B cell (primary cell): ENCODE results near the gene FAM177B. TPM values are rescaled to one million over a fixed set of nuclear protein-coding genes. Genes with fewer than 3 reads are reported as not detected.

Experiments used
- ATAC-seq: fragments of 200-7000 bp; cut with Tn5 transposase; one replicate; pipeline ENCODE4 v1.10.0; 2021; ENCODE audit warnings: low read depth, mild to moderate bottlenecking, moderate number of reproducible peaks, moderate library complexity
- CTCF ChIA-PET: fragments of 350-600 bp; sonication (Branson Sonifier 250); formaldehyde crosslinking; loops from one replicate; lab custom pipeline; 2021; ENCODE audit warnings: antibody characterized with exemption, inconsistent platforms; lab: Charles Lee
- POLR2A ChIA-PET: fragments of 350-600 bp; sonication (Branson Sonifier 250); formaldehyde crosslinking; loops from one replicate; lab custom pipeline; 2021; ENCODE audit warnings: antibody characterized with exemption; lab: Charles Lee
- DNase-seq: peaks from one replicate; pipeline ENCODE4 v3.0.0; 2013
- H2AFZ ChIP-seq: 2 replicates; pipeline ENCODE4 v1.6.1; 2012; ENCODE audit warnings: mild to moderate bottlenecking, low read depth, low read length; ENCODE audit not compliant: insufficient read depth, poor library complexity, severe bottlenecking
- H3K27ac ChIP-seq, 2 donors: 1 replicate in 1 of 2; 2 replicates in 1 of 2; pipeline ENCODE4 v1.5.1; 2012 to 2013; ENCODE audit warnings: low read length in 2 of 2, mild to moderate bottlenecking in 2 of 2, moderate library complexity in 1 of 2
- H3K27me3 ChIP-seq, 4 experiments: fragments of 200-600 bp in 1 of 4; sonication (generic) in 1 of 4; replicated peaks in 1 of 4; 1 replicate in 2 of 4; 2 replicates in 2 of 4; pipeline versions ENCODE4 v1.6.1 to v1.7.0; 2013 to 2016; ENCODE audit warnings: low read length in 3 of 4, mild to moderate bottlenecking in 2 of 4, mixed read lengths in 1 of 4, moderate library complexity in 1 of 4; ENCODE audit not compliant: insufficient read depth in 4 of 4, control insufficient read depth in 3 of 4; ENCODE audit errors: control extremely low read depth in 1 of 4
- H3K36me3 ChIP-seq, 2 experiments: replicated peaks in 1 of 2; 1 replicate in 1 of 2; 2 replicates in 1 of 2; pipeline versions ENCODE4 v1.6.1 to v1.7.1; 2013; ENCODE audit warnings: low read length in 1 of 2; ENCODE audit not compliant: insufficient read depth in 2 of 2, control insufficient read depth in 1 of 2; ENCODE audit errors: control extremely low read depth in 1 of 2, extremely low read depth in 1 of 2
- H3K4me1 ChIP-seq, 2 donors: fragments of 200-600 bp in 1 of 2; sonication (generic) in 1 of 2; 1 replicate in 1 of 2; 2 replicates in 1 of 2; pipeline versions ENCODE4 v1.5.1 to v1.6.1; 2013 to 2017; ENCODE audit warnings: low read length in 2 of 2; ENCODE audit not compliant: control insufficient read depth in 2 of 2, insufficient read depth in 2 of 2
- H3K4me2 ChIP-seq: replicated peaks from 2 replicates; pipeline ENCODE3; 2012; ENCODE audit warnings: mild to moderate bottlenecking, low read depth, low read length; ENCODE audit not compliant: poor library complexity, severe bottlenecking
- H3K4me3 ChIP-seq, 5 experiments: fragments of 200-600 bp in 1 of 5; sonication (generic) in 1 of 5; 1 replicate in 3 of 5; 2 replicates in 2 of 5; pipeline versions ENCODE4 v1.5.1 to v1.7.0; 2011 to 2016; ENCODE audit warnings: low read length in 4 of 5, mild to moderate bottlenecking in 4 of 5, low read depth in 2 of 5, control low read depth in 1 of 5, moderate library complexity in 1 of 5; ENCODE audit not compliant: insufficient read depth in 1 of 5; ENCODE audit errors: control extremely low read depth in 1 of 5, extremely low read depth in 1 of 5
- H3K79me2 ChIP-seq: fragments of 200-600 bp; sonication (generic); one replicate; pipeline ENCODE4 v1.6.0; 2016; ENCODE audit warnings: low read length; ENCODE audit not compliant: control insufficient read depth, insufficient read depth
- H3K9ac ChIP-seq: fragments of 200-600 bp; sonication (generic); 2 replicates; pipeline ENCODE4 v1.6.1; 2017; ENCODE audit warnings: mild to moderate bottlenecking, low read length, moderate library complexity
- H3K9me3 ChIP-seq, 3 donors: one replicate each; pipeline versions ENCODE4 v1.6.1 to v1.7.1; 2013; ENCODE audit warnings: low read length in 2 of 3; ENCODE audit not compliant: control insufficient read depth in 2 of 3, insufficient read depth in 1 of 3; ENCODE audit errors: control extremely low read depth in 1 of 3
- H4K20me1 ChIP-seq: 2 replicates; pipeline ENCODE4 v1.6.0; 2012; ENCODE audit warnings: mild to moderate bottlenecking, low read length; ENCODE audit not compliant: insufficient read depth, control insufficient read depth, poor library complexity, severe bottlenecking
- H3K27ac Mint-ChIP-seq: one replicate; pipeline ENCODE4 v1.8.0; 2021; ENCODE audit warnings: mixed read lengths
- H3K27me3 Mint-ChIP-seq: one replicate; pipeline ENCODE4 v1.8.0; 2021; ENCODE audit warnings: mixed read lengths
- H3K4me1 Mint-ChIP-seq: one replicate; pipeline ENCODE4 v1.8.0; 2021; ENCODE audit warnings: mixed read lengths
- H3K4me3 Mint-ChIP-seq: one replicate; pipeline ENCODE4 v1.8.0; 2021; ENCODE audit warnings: mixed read lengths
- H3K9me3 Mint-ChIP-seq: one replicate; pipeline ENCODE4 v1.8.0; 2022; ENCODE audit warnings: mixed read lengths; ENCODE audit not compliant: insufficient read depth
- CTCF ChIP-seq: fragments of 200-600 bp; IDR thresholded peaks from one replicate; pipeline ENCODE4 v1.8.0; 2022; ENCODE audit warnings: antibody characterized with exemption, mild to moderate bottlenecking
- EZH2 ChIP-seq: IDR thresholded peaks from 2 replicates; pipeline ENCODE4 v1.6.1; 2012; ENCODE audit warnings: borderline replicate concordance, low read depth, mild to moderate bottlenecking, moderate library complexity, low read length; ENCODE audit not compliant: insufficient read depth, poor library complexity, severe bottlenecking
- WGBS: methylation state at CpG from one replicate; pipeline ENCODE4 v1.1.5; 2013; ENCODE audit warnings: missing lambda C conversion rate; ENCODE audit not compliant: insufficient coverage; 5-methylcytosine and 5-hydroxymethylcytosine counted together
- intact Hi-C: fragments of 100-400 bp; cut with micrococcal nuclease; formaldehyde crosslinking; loops from one replicate; pipeline ENCODE4 v1.10.0; 2022
- polyA plus RNA-seq: library from polyadenylated mRNA; depleted of rRNA; stranded (reverse); fragments of >200 nt; gene quantifications from 2 replicates; pipeline ENCODE4 v1.2.3, GENCODE V29; 2012
- total RNA-seq, 2 donors: library from RNA; stranded (reverse); fragments of 120-200 nt in 1 of 2; gene quantifications; 1 replicate in 1 of 2; 2 replicates in 1 of 2; pipeline versions ENCODE4 v1.2.3 to v1.2.4, GENCODE V29; 2013 to 2022

The FAM177B gene
- total and polyA plus RNA-seq, 2 donors (not counting 1 experiment from before 2014, with no cell fraction given), result 12.8 to 19.9 TPM

GRCh38 chr1:222767152-222767571, 30.2 kb downstream of the FAM177B start:
- 50% methylated on average over 4 of the region's 5 CpGs for WGBS
- Histone ChIP-seq H3K9ac (no peak overlapping the region), H3K4me3 (no peak overlapping the region), H3K9me3 (peaks cover 3 to 16% (median 10%) of the 10 kb centered on the region in 3 donors), H3K79me2 (peaks cover 4% of the 10 kb centered on the region), H4K20me1 (no peaks in the 10 kb centered on the region), H3K4me1 (peaks cover 18 to 26% of the 10 kb centered on the region in 2 donors), H3K4me2 (no peak overlapping the region), H3K27ac (no peak overlapping the region), H3K36me3 (peaks cover 6% of the 10 kb centered on the region in 2 experiments), H3K27me3 (no peaks in the 10 kb centered on the region), H2AFZ (peak overlapping the region; percentile 14)
- intact Hi-C loops, result no loop called here
- Mint-ChIP-seq H3K9me3 (peaks cover 8% of the 10 kb centered on the region), H3K4me1 (peaks cover 38% of the 10 kb centered on the region), H3K27ac (peak overlapping the region; percentile 81), H3K27me3 (no peaks in the 10 kb centered on the region), H3K4me3 (no peak overlapping the region)
- TF ChIP-seq EZH2 (no peak), CTCF (no peak)
- DNase-seq (no peak), ATAC-seq (no peak)
- CTCF ChIA-PET, result interaction anchor here (1.2 to 1.9 kb wide), 3 partner anchors 13 to 28 kb away, joined by 5 to 8 read pairs (median 6); no protein-coding TSS in a partner anchor
- POLR2A ChIA-PET, result interaction anchor here (1.0 kb wide), 1 partner anchor 45 kb away, joined by 3 read pairs; no protein-coding TSS in a partner anchor

GRCh38 chr1:222768592-222768991, 31.6 kb downstream of the FAM177B start:
- ChIA-PET POLR2A (no interaction called here), CTCF (interaction anchor here (0.8 to 2.0 kb wide), 11 partner anchors 9 to 56 kb away, joined by 3 to 8 read pairs (median 5); partner anchors contain the start of genes BROX and FAM177B)
- DNase-seq, result no peak
- no peak for TF ChIP-seq CTCF
- no peak for TF ChIP-seq EZH2
- Histone ChIP-seq H3K27ac (no peak overlapping the region), H3K4me1 (peaks cover 32 to 41% of the 10 kb centered on the region in 2 donors), H3K27me3 (no peaks in the 10 kb centered on the region), H3K4me2 (no peak overlapping the region), H2AFZ (no peak overlapping the region), H3K9me3 (peaks cover 3 to 16% (median 10%) of the 10 kb centered on the region in 3 donors), H3K9ac (no peak overlapping the region), H3K79me2 (peaks cover 4% of the 10 kb centered on the region), H3K4me3 (no peak overlapping the region), H3K36me3 (peaks cover 6% of the 10 kb centered on the region in 2 experiments), H4K20me1 (no peaks in the 10 kb centered on the region)
- Mint-ChIP-seq H3K9me3 (peaks cover 8% of the 10 kb centered on the region), H3K4me1 (peaks cover 51% of the 10 kb centered on the region), H3K4me3 (no peak overlapping the region), H3K27me3 (no peaks in the 10 kb centered on the region), H3K27ac (peak overlapping the region; percentile 41)
- ATAC-seq, result no peak
- intact Hi-C loops, result no loop called here
